Ramos (cell line): ENCODE measurements around the gene TERT.
"Not testable (repeated sequence)": the region's sequence is repeated elsewhere in the genome, so short reads cannot be mapped to it uniquely, and the experiment has no call there.

ENCODE experiments used
- in situ Hi-C: fragments of 300-500 bp; cut with MboI; formaldehyde crosslinking; loops from one replicate; pipeline ENCODE4 v1.14.3; 2022; ENCODE audit warnings: low sequenced_read_pairs; ENCODE audit not compliant: unreplicated experiment

TERT gene

GRCh38 chr5:1331861-1332405 is 37.1 kb upstream of the TERT start:
- in situ Hi-C loops, result no loop called here

- in situ Hi-C loops, result no loop called here
Measured at GRCh38 chr5:1330847-1331831, 36.3 kb upstream of the TERT start.

- in situ Hi-C loops, result no loop called here
Measured at GRCh38 chr5:1330146-1330846, 35.4 kb upstream of the TERT start.

GRCh38 chr5:1329111-1329579 is 34.3 kb upstream of the TERT start:
- in situ Hi-C loops, result no loop called here

GRCh38 chr5:1328237-1329110 is 33.6 kb upstream of the TERT start:
- in situ Hi-C loops, result not testable (repeated sequence)

GRCh38 chr5:1326901-1327756 is 32.3 kb upstream of the TERT start:
- in situ Hi-C loops, result not testable (repeated sequence)

GRCh38 chr5:1326532-1326875 is 31.6 kb upstream of the TERT start:
- in situ Hi-C loops, result not testable (repeated sequence)

GRCh38 chr5:1325870-1326531 is 31.1 kb upstream of the TERT start:
- in situ Hi-C loops, result no loop called here

GRCh38 chr5:1325191-1325741 is 30.4 kb upstream of the TERT start:
- in situ Hi-C loops, result no loop called here

- in situ Hi-C loops, result loop anchor here (25.0 kb wide), 1 partner anchor 463 kb away; the partner anchor contains the start of gene MRPL36
Measured at GRCh38 chr5:1324719-1325190, 29.9 kb upstream of the TERT start.

- in situ Hi-C loops, result loop anchor here (25.0 kb wide), 1 partner anchor 463 kb away; the partner anchor contains the start of gene MRPL36
Measured at GRCh38 chr5:1324301-1324700, 29.4 kb upstream of the TERT start.

- in situ Hi-C loops, result loop anchor here (25.0 kb wide), 1 partner anchor 464 kb away; the partner anchor contains the start of gene MRPL36
Measured at GRCh38 chr5:1323803-1324173, 28.9 kb upstream of the TERT start.

- in situ Hi-C loops, result loop anchor here (25.0 kb wide), 1 partner anchor 464 kb away; the partner anchor contains the start of gene MRPL36
Measured at GRCh38 chr5:1322955-1323802, 28.3 kb upstream of the TERT start.

GRCh38 chr5:1322036-1322900 is 27.4 kb upstream of the TERT start:
- in situ Hi-C loops, result loop anchor here (25.0 kb wide), 1 partner anchor 465 kb away; the partner anchor contains the start of gene MRPL36

- in situ Hi-C loops, result loop anchor here (25.0 kb wide), 1 partner anchor 466 kb away; the partner anchor contains the start of gene MRPL36
Measured at GRCh38 chr5:1321576-1321975, 26.7 kb upstream of the TERT start.
